A549 (cell line): Measurements from ENCODE around the gene TSPAN5.

ENCODE experiments used
- BHLHE40 ChIP-seq: IDR thresholded peaks from 2 replicates; pipeline ENCODE4 v1.6.1; 2012; ENCODE audit warnings: low read depth, low read length, inconsistent platforms
- CEBPB ChIP-seq, 2 experiments: fragments of >200 bp in 1 of 2; sonication (Bioruptor Twin) in 1 of 2; formaldehyde crosslinking in 1 of 2; IDR thresholded peaks; 2 replicates each; pipeline ENCODE4 v1.6.1; 2012 to 2016
- CTCF ChIP-seq: fragments of >200 bp; sonication (Bioruptor Twin); formaldehyde crosslinking; IDR thresholded peaks from 3 replicates; pipeline ENCODE4 v1.5.1; 2016
- E2F6 ChIP-seq: IDR thresholded peaks from 2 replicates; pipeline ENCODE4 v1.6.1; 2012; ENCODE audit warnings: low read depth, borderline replicate concordance
- EP300 ChIP-seq, 2 experiments: fragments of >200 bp; sonication (Bioruptor Twin); formaldehyde crosslinking; IDR thresholded peaks; 2 replicates in 1 of 2; 3 replicates in 1 of 2; pipeline ENCODE4 v1.6.1; 2016 to 2017
- HDAC2 ChIP-seq: fragments of 200-600 bp; sonication (generic); IDR thresholded peaks from 2 replicates; pipeline ENCODE4 v1.6.1; 2016
- HES2 ChIP-seq: fragments of >200 bp; sonication (Bioruptor Twin); formaldehyde crosslinking; IDR thresholded peaks from 2 replicates; pipeline ENCODE4 v1.6.1; 2016
- KDM1A ChIP-seq: fragments of 200-600 bp; sonication (generic); IDR thresholded peaks from 2 replicates; pipeline ENCODE4 v1.6.1; 2016; ENCODE audit warnings: low read depth, mild to moderate bottlenecking
- KDM5A ChIP-seq: fragments of 200-600 bp; sonication (generic); IDR thresholded peaks from 2 replicates; pipeline ENCODE4 v1.6.1; 2016; ENCODE audit warnings: antibody characterized with exemption, mild to moderate bottlenecking
- MAFK ChIP-seq: fragments of 450-650 bp; IDR thresholded peaks from 2 replicates; pipeline ENCODE4 v1.6.1; 2014; ENCODE audit not compliant: partially characterized antibody
- POLR2A ChIP-seq: IDR thresholded peaks from 2 replicates; pipeline ENCODE4 v1.6.1; 2012; ENCODE audit warnings: mild to moderate bottlenecking, low read length
- REST ChIP-seq: fragments of 200-600 bp; sonication (generic); IDR thresholded peaks from 2 replicates; pipeline ENCODE4 v1.6.1; 2016; ENCODE audit warnings: antibody characterized with exemption, mild to moderate bottlenecking, moderate library complexity
- ZFP36 ChIP-seq: fragments of 450-650 bp; IDR thresholded peaks from 2 replicates; pipeline ENCODE4 v1.6.1; 2014; ENCODE audit warnings: borderline replicate concordance; ENCODE audit not compliant: partially characterized antibody

- TF ChIP-seq EP300 (IDR thresholded peaks at IDR 0.05) (no peak), HDAC2 (no peak), POLR2A (no peak), MAFK (no peak), E2F6 (no peak), CTCF (no peak), REST (no peak), CEBPB (IDR thresholded peaks at IDR 0.05) (no peak), HES2 (no peak), ZFP36 (no peak), KDM1A (no peak), BHLHE40 (no peak), KDM5A (no peak)
Observed at GRCh38 chr4:98612318-98613250, 45.8 kb downstream of the TSPAN5 start.
